Heart left ventricle (tissue), 13 donors: ENCODE measurements around the gene CWF19L1.

Source experiments
- POLR2A ChIP-seq, 2 donors: fragments of 450-650 bp; IDR thresholded peaks; one replicate each; pipeline ENCODE4 v1.6.1; 2017; ENCODE audit warnings: antibody characterized with exemption in 2 of 2, mild to moderate bottlenecking in 2 of 2, moderate library complexity in 2 of 2
- TF ChIP-seq, protein P1 (sequence below), 12 donors: fragments of 200-600 bp; sonication (generic) in 4 of 12; IDR thresholded peaks; one replicate each; pipeline versions ENCODE4 v1.5.0 to v1.8.0; 2018 to 2022; ENCODE audit warnings: antibody characterized with exemption in 12 of 12, mild to moderate bottlenecking in 5 of 12
- donor health status: ischemic (EF 13 %, LVEDD 7.1; RV severe dilation, severe dysfunction).
- donor health status: DM: no; HTN: yes; CAD: no.
- donor health status: DM: no; HTN: no; CAD: no.
- donor health status: ischemic (EF 25% LVEDD 6.9; RV normal size, moderate dysfunction).
- donor health status: ischemic (EF 25% LVEDD 5.7; RV mildly dilated, moderate dysfunction).
- donor health status: ischemic (EF 35%, LVEDD 5.7; RV mildly dilated, moderate dysfunction).
- donor health status: nonischemic (EF 11% LVEDD 7.7; RV severe dilation, severe dysfunction).
- donor health status: DM: yes; HTN: yes; CAD: no.
- donor health status: PGD.
- donor health status: ischemic (EF 29% LVEDD 5.4; RV normal size, mild dysfunction).
- donor health status: nonischemic (EF 23%, LVEDD 6.1; RV moderate dilation, normal function).

DNA sequence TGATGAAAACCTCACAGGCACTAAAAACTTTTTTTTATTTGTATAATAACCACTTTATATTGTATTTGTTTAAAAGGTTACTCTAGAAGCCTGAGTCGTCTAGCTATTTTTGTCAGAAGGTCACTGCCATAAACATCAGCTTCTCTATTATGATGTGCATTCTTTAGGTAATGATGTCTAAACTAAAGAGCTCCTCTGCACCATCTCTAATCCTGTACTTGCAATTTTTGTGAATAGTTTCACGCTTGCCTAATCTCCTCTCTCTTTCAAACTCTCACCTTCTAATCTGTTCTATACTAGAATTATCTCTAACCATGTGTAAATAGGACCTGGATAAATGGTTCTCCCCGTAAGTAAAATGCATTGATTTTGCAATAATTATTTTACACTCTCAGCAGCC is 27.6 kb downstream of the CWF19L1 start:
- TF ChIP-seq, protein P1, sequence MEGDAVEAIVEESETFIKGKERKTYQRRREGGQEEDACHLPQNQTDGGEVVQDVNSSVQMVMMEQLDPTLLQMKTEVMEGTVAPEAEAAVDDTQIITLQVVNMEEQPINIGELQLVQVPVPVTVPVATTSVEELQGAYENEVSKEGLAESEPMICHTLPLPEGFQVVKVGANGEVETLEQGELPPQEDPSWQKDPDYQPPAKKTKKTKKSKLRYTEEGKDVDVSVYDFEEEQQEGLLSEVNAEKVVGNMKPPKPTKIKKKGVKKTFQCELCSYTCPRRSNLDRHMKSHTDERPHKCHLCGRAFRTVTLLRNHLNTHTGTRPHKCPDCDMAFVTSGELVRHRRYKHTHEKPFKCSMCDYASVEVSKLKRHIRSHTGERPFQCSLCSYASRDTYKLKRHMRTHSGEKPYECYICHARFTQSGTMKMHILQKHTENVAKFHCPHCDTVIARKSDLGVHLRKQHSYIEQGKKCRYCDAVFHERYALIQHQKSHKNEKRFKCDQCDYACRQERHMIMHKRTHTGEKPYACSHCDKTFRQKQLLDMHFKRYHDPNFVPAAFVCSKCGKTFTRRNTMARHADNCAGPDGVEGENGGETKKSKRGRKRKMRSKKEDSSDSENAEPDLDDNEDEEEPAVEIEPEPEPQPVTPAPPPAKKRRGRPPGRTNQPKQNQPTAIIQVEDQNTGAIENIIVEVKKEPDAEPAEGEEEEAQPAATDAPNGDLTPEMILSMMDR (IDR thresholded peaks at IDR 0.05) = no peak
- no peak for TF ChIP-seq POLR2A (IDR thresholded peaks at IDR 0.05)
